PC-9 (cell line): ENCODE measurements around the gene A4GALT.
"Not testable (repeated sequence)": the region's sequence is repeated elsewhere in the genome, so short reads cannot be mapped to it uniquely, and the experiment has no call there.

Experiments
- EZH2 ChIP-seq: fragments of 200-600 bp; sonication (generic); IDR thresholded peaks from 2 replicates; pipeline ENCODE4 v1.8.0; 2017; ENCODE audit warnings: antibody characterized with exemption, low read depth
- TF ChIP-seq, protein P1 (sequence below): fragments of 200-600 bp; sonication (generic); conservative IDR thresholded peaks from 2 replicates; pipeline ENCODE4 v1.6.1; 2017; ENCODE audit warnings: mixed run types, antibody characterized with exemption, mild to moderate bottlenecking, moderate library complexity

DNA sequence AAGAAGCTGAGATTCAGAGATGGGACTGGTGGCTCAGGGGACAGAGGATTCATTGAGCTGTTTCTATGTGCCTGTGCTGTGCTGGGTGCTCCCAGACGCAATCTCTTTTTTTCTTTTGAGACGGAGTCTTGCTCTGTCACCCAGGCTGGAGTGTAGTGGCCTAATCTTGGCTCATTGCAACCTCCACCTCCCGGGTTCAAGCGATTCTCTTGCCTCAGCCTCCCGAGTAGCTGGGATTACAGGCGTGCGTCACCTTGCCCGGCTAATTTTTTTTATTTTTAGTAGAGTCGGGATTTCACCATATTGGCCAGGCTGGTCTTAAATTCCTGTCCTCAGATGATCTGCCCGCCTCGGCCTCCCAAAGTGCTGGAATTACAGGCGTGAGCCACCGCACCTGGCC lies 47.6 kb downstream of the A4GALT start:
- TF ChIP-seq, protein P1, sequence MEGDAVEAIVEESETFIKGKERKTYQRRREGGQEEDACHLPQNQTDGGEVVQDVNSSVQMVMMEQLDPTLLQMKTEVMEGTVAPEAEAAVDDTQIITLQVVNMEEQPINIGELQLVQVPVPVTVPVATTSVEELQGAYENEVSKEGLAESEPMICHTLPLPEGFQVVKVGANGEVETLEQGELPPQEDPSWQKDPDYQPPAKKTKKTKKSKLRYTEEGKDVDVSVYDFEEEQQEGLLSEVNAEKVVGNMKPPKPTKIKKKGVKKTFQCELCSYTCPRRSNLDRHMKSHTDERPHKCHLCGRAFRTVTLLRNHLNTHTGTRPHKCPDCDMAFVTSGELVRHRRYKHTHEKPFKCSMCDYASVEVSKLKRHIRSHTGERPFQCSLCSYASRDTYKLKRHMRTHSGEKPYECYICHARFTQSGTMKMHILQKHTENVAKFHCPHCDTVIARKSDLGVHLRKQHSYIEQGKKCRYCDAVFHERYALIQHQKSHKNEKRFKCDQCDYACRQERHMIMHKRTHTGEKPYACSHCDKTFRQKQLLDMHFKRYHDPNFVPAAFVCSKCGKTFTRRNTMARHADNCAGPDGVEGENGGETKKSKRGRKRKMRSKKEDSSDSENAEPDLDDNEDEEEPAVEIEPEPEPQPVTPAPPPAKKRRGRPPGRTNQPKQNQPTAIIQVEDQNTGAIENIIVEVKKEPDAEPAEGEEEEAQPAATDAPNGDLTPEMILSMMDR = not testable (repeated sequence)
- TF ChIP-seq EZH2 = not testable (repeated sequence)
